ENCODE measurements around the gene SPATA24. TPM values are rescaled to one million over a fixed set of nuclear protein-coding genes. Genes with fewer than 3 reads are reported as not detected.
A peak's percentile ranks its signal among the peaks of the same experiment; 100 is the strongest.
"Not testable (repeated sequence)": the region's sequence is repeated elsewhere in the genome, so short reads cannot be mapped to it uniquely, and the experiment has no call there.

The SPATA24 gene
- total RNA-seq, 4 donors from 2014 or later, result 1.5 to 5.9 (median 5.5) TPM

DNA sequence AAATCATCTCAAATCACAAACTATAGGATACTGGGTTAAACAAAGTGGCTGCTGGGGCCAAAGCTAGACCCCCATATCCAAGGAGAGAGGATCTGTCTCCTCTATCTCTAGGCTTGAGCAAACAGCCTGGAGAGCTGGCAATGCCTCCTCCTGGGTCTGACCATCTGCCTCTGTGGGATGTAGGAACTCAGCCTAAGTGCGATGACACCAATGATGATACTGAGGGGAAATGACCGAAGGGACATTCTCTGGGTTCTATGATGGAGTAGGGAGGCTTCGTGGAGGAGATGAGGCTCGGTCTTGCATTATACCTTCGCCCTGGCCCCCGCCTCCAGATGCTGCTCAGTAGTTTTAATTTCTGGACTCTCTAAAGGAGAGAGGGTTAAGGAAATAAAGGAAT, 9.3 kb upstream of the SPATA24 start:
- H3K9me3 ChIP-seq, result no peaks in the 10 kb centered on the region
- DNase-seq, result no peak
- intact Hi-C loops (cut with DNase I), result no loop called here
- H3K27me3 ChIP-seq, result no peaks in the 10 kb centered on the region
- 94 to 98% methylated on average over 6 of the region's 6 CpGs for WGBS, 2 donors
- no peak overlapping the region for H3K27ac ChIP-seq
- peaks cover 18 to 49% (median 45%) of the 10 kb centered on the region in 3 donors for H3K4me1 ChIP-seq
- TF ChIP-seq POLR2A (IDR thresholded peaks at IDR 0.05) (no peak), CTCF (IDR thresholded peaks at IDR 0.05) (no peak)
- no peaks in the 10 kb centered on the region for H3K36me3 ChIP-seq
- no peak overlapping the region for H3K4me3 ChIP-seq

GRCh38 chr5:139410993-139411828, 7.3 kb upstream of the SPATA24 start:
- H3K27ac ChIP-seq, result no peak overlapping the region
- H3K36me3 ChIP-seq, result no peaks in the 10 kb centered on the region
- intact Hi-C loops (cut with DNase I), result no loop called here
- no peak for TF ChIP-seq POLR2A (IDR thresholded peaks at IDR 0.05)
- no peak for TF ChIP-seq CTCF (IDR thresholded peaks at IDR 0.05)
- no peak overlapping the region for H3K4me3 ChIP-seq
- WGBS, 2 donors, result 87 to 91% methylated on average over 17 of the region's 17 CpGs
- peaks cover 10 to 49% (median 26%) of the 10 kb centered on the region in 3 donors for H3K4me1 ChIP-seq
- DNase-seq, result no peak
- H3K9me3 ChIP-seq, result no peaks in the 10 kb centered on the region
- no peaks in the 10 kb centered on the region for H3K27me3 ChIP-seq

- no peak for DNase-seq
- Histone ChIP-seq H3K27me3 (no peaks in the 10 kb centered on the region), H3K4me3 (no peak overlapping the region), H3K36me3 (no peaks in the 10 kb centered on the region), H3K4me1 (peaks cover 8 to 41% (median 17%) of the 10 kb centered on the region in 3 donors), H3K9me3 (no peaks in the 10 kb centered on the region), H3K27ac (no peak overlapping the region)
- TF ChIP-seq POLR2A (IDR thresholded peaks at IDR 0.05), result no peak
- TF ChIP-seq CTCF (IDR thresholded peaks at IDR 0.05), result no peak
- 55 to 66% methylated on average over 6 of the region's 6 CpGs for WGBS, 2 donors
- intact Hi-C loops (cut with DNase I), result no loop called here
These were observed 6.5 kb upstream of the SPATA24 start for GRCh38 chr5:139410121-139410992.

GRCh38 chr5:139409116-139409515, 5.2 kb upstream of the SPATA24 start:
- WGBS, 2 donors, result 88 to 91% methylated on average over 5 of the region's 5 CpGs
- H3K36me3 ChIP-seq; DNase-seq; H3K27ac ChIP-seq; intact Hi-C loops (cut with DNase I); H3K9me3 ChIP-seq; H3K4me3 ChIP-seq; H3K27me3 ChIP-seq: not testable (repeated sequence)
- H3K4me1 ChIP-seq, result peaks cover 5 to 36% (median 9%) of the 10 kb centered on the region in 3 donors

DNA sequence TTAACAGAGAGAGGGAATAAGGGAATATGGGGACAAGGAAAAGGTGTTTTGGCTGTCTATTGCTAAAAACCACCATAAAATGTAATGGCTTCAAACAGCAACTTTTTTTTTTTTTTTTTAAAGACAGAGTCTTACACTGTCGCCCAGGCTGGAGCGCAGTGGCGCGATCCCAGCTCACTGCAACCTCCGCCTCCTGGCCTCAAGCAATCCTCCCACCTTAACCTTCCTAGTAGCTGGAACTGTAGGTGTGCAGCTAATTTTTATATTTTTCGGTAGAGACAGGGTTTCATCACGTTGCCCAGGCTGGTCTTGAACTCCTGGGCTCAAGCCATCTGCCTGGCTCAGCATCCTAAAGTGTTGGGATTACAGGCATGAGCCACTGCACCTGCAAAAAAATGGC, 4.3 kb upstream of the SPATA24 start:
- Histone ChIP-seq H3K27ac (peak overlapping the region in 2 of 4 donors; percentile 35 to 65), H3K9me3 (no peaks in the 10 kb centered on the region), H3K4me3 (no peak overlapping the region), H3K4me1 (peaks cover 6 to 33% (median 8%) of the 10 kb centered on the region in 3 donors), H3K36me3 (no peaks in the 10 kb centered on the region), H3K27me3 (no peaks in the 10 kb centered on the region)
- DNase-seq, result no peak
- intact Hi-C loops (cut with DNase I), result no loop called here
- TF ChIP-seq POLR2A (IDR thresholded peaks at IDR 0.05), result no peak
- TF ChIP-seq CTCF (IDR thresholded peaks at IDR 0.05), result no peak
- WGBS, 2 donors, result 92 to 96% methylated on average over 7 of the region's 7 CpGs
